HG03460 (cell line): ENCODE results near the gene NLRP4.

Experiments used
- ATAC-seq: cut with Tn5 transposase; IDR thresholded peaks from one replicate; pipeline ENCODE4 v1.9.1; 2021; ENCODE audit not compliant: unreplicated experiment

The NLRP4 gene, protein sequence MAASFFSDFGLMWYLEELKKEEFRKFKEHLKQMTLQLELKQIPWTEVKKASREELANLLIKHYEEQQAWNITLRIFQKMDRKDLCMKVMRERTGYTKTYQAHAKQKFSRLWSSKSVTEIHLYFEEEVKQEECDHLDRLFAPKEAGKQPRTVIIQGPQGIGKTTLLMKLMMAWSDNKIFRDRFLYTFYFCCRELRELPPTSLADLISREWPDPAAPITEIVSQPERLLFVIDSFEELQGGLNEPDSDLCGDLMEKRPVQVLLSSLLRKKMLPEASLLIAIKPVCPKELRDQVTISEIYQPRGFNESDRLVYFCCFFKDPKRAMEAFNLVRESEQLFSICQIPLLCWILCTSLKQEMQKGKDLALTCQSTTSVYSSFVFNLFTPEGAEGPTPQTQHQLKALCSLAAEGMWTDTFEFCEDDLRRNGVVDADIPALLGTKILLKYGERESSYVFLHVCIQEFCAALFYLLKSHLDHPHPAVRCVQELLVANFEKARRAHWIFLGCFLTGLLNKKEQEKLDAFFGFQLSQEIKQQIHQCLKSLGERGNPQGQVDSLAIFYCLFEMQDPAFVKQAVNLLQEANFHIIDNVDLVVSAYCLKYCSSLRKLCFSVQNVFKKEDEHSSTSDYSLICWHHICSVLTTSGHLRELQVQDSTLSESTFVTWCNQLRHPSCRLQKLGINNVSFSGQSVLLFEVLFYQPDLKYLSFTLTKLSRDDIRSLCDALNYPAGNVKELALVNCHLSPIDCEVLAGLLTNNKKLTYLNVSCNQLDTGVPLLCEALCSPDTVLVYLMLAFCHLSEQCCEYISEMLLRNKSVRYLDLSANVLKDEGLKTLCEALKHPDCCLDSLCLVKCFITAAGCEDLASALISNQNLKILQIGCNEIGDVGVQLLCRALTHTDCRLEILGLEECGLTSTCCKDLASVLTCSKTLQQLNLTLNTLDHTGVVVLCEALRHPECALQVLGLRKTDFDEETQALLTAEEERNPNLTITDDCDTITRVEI

GRCh38 chr19:55836340-55836739 lies at the start of gene NLRP4:
NLRP4 (plus strand) TSS chr19:55836540; CDS start chr19:55852081, 15,541 bp downstream.
- no peak for ATAC-seq

GRCh38 chr19:55795021-55795420 lies 41.3 kb upstream of the NLRP4 start:
- ATAC-seq = no peak

GRCh38 chr19:55801416-55801815 lies 34.9 kb upstream of the NLRP4 start:
- ATAC-seq = no peak

DNA sequence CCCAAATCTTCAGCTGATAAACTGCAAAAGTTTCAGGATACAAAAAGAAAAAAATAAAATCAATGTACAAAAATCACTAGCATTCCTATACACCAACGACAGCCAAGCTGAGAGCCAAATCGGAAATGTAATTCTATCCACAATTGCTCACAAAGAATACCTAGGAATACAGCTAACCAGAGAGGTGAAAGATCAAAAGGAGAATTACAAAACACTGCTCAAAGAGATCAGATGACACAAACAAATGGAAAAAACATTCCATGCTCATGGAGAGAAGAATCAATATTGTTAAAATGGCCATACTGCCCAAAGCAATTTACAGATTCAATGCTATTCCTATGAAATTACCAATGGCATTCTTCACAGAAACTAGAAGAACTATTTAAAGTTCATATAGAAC lies 34.1 kb upstream of the NLRP4 start:
- ATAC-seq = no peak

- no peak for ATAC-seq
Measured at GRCh38 chr19:55809381-55810058, 26.8 kb upstream of the NLRP4 start.

DNA sequence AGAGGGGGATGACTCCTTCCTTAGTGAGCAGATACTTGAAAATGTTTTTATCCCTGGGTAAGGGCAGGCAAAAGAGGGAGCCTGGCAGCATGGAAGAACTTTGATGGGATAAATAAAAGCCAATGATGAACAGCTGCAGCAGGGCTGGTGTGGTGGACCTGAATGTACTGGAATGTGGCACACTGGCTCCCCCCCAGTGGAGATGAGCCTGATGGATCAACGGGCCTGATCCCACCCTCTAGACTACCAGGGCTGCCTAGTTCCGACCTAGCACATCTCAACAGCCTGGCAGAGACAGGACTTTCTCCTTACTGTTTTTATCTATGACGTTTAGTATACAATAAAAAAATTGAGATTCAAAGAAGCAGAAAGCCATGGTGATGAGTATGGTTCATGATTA lies 25.0 kb upstream of the NLRP4 start:
- no peak for ATAC-seq

DNA sequence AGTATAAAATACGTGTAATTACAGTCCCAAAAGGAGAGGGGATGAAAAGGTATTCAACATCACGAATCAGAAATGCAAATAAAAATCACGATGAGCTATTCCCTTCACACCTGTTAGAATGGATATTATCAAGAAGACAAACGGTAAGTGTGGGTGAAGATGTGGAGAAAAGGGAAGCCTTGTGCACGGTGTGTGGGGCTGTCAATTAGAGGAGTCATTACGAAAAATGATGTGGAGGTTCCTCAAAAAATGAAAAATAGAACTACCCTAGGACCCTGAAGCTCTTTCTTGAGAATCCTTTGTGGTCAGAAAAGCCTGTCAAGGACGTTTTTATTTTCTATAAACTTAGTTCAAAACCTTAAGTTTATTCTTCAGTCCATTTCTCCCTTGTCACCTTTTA lies 23.9 kb upstream of the NLRP4 start:
- ATAC-seq = no peak

DNA sequence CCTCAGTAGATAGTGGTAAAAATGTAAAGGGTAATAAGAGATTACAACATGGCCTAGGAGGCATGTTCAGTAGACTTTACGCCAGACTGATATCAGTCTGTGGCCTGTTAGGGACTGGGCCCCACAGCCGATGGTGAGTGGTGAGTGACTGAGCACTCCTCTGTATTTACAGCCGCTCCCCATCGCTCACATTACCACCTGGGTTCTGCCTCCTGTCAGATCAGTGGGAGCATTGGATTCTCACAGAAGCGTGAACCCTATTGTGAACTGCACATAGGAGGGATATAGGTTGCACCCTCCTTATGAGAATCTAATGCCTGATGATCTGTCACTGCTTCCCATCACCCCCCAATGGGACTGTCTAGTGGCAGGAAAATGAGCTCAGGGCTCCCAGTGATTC lies 22.4 kb upstream of the NLRP4 start:
- no peak for ATAC-seq

GRCh38 chr19:55820037-55820436 lies 16.3 kb upstream of the NLRP4 start:
- ATAC-seq = no peak

- ATAC-seq = no peak
Measured at GRCh38 chr19:55830656-55831055, 5.7 kb upstream of the NLRP4 start.

DNA sequence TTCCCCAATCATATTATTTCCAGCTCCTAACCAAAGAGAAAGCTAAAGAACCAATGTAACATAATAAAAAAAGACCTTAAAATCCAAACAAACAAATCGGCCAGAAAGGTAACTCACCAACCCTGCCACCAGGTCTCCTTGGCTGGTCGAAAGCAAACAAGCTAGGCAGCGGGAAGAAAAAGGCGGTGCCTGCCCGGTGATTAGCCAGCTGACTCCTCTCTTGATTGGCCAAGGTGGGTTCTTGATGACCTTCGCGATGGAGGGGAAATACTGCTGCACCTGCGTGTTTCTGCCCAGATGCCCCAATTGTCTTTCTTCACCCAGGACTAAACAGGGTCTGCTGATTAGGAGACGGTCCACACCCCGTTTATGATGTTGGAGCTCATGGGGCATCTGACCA lies 4.5 kb upstream of the NLRP4 start, which contains the start of gene NLRP11:
TSS of gene NLRP11 (minus strand) at position 154 of the 400 bp plus-strand sequence. CDS start 13,825 bp downstream, outside the sequence.
- ATAC-seq = no peak

DNA sequence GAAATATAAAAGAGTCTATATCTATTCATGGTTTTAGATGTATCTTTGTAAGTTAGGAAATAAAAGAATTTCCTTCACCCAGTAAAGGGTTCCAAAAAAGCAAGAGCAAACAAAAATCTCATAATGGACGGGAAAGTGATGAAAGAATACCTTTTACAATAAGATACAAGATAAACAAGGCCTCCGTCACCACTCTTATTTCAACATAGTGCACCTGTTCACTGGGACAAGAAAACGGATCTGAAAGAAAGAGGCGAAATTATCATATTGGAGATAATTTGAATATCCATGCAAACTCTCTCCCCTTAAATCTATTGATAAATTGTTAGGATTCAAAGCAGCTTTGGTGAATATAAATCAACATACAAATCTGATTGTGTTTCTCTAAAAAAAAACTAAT lies 3.7 kb upstream of the NLRP4 start:
- ATAC-seq = no peak

GRCh38 chr19:55838251-55838650 lies 1.9 kb downstream of the NLRP4 start:
- ATAC-seq = no peak

- no peak for ATAC-seq
Measured at GRCh38 chr19:55838906-55839305, 2.6 kb downstream of the NLRP4 start.

- ATAC-seq = no peak
Measured at GRCh38 chr19:55855160-55855559, 18.8 kb downstream of the NLRP4 start.

DNA sequence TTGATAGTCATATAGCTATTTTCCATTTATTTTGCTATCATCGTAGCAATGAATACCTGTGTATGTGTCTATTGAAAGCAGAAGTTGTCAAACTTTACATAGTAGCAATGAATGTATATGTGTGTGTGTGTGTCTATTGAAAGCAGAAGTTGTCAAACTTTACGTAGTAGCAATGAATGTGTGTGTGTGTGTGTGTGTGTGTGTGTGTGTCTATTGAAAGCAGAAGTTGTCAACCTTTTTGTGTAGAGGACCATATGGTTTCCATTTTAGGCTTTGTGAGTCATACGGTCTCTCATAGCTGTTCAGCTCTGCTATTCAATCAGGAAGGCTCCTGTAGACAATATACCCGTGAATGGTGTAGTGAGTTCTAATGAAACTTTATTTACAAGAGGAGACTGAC lies 20.8 kb downstream of the NLRP4 start:
- ATAC-seq = no peak

DNA sequence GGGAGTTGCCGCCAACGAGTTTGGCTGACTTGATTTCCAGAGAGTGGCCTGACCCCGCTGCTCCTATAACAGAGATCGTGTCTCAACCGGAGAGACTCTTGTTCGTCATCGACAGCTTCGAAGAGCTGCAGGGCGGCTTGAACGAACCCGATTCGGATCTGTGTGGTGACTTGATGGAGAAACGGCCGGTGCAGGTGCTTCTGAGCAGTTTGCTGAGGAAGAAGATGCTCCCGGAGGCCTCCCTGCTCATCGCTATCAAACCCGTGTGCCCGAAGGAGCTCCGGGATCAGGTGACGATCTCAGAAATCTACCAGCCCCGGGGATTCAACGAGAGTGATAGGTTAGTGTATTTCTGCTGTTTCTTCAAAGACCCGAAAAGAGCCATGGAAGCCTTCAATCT lies 21.6 kb downstream of the NLRP4 start:
- ATAC-seq = no peak

DNA sequence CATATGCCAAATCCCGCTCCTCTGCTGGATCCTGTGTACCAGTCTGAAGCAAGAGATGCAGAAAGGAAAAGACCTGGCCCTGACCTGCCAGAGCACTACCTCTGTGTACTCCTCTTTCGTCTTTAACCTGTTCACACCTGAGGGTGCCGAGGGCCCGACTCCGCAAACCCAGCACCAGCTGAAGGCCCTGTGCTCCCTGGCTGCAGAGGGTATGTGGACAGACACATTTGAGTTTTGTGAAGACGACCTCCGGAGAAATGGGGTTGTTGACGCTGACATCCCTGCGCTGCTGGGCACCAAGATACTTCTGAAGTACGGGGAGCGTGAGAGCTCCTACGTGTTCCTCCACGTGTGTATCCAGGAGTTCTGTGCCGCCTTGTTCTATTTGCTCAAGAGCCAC lies 22.1 kb downstream of the NLRP4 start:
- ATAC-seq = no peak

- ATAC-seq = no peak
Measured at GRCh38 chr19:55858969-55859368, 22.6 kb downstream of the NLRP4 start.

DNA sequence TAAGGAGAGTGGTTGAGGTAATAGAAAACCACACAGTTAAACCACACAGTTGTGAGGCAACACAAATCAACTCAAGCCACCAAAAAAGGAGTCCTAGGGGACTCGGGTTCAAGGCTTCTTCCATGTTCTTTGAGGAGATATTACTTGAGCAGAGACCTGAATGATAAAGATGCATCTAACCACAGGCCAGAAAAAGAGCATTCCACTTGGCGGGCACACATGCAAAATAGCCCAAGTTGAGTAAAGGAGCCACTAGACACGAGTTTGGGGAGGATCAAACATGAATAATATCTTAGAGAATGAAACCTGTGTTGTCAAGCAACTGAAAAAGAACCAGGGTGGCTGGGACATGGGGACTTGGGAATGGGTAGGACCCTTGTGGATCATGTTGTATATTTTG lies 30.2 kb downstream of the NLRP4 start:
- no peak for ATAC-seq

DNA sequence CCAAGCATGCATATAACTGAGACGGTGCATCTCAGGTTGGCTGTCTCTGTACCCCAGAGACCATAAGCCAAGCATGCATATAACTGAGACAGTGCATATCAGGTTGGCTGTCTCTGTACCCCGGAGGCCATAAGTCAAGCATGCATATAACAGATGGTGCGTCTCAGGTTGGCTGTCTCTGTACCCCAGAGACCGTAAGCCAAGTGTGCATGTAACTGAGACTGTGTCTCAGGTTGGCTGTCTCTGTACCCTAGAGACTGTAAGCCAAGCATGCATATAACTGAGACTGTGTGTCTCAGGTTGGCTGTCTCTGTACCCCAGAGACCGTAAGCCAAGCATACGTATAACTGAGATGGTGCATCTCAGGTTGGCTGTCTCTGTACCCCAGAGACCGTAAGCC lies 30.8 kb downstream of the NLRP4 start:
- ATAC-seq = no peak
